IPS-11a (cell line): Measurements from ENCODE around the gene HLA-DRA.

Experiments
- H3K4me3 ChIP-seq: one replicate; pipeline ENCODE4 v1.5.1; 2013; ENCODE audit warnings: low read depth, low read length, control low read depth

Gene HLA-DRA

GRCh38 chr6:32439602-32440214 is at the start of gene HLA-DRA:
Gene HLA-DRA, plus strand, starts transcription at chr6:32439887. Its CDS starts 64 bp downstream, at chr6:32439951.
- no peak within 1 kb of the TSS for H3K4me3 ChIP-seq

DNA sequence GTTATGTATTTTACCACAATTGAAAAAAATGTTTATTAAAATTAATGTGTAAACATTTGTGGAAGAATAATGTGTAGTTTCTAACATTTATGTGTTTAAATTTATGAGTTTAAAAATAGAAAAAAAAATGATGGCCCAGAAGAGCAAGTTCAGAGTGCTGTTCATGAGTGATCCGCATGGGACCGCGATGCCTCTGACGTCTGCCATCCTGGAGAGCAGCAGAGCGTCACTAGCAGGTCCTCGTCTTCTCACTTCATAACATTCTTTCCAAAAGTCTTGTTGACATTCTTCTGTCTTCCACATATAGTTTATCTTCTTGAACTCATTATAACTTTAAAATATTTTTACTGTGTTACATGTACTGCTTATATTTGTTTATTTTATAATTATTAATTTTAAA is 48.2 kb upstream of the HLA-DRA start:
- no peak overlapping the region for H3K4me3 ChIP-seq

GRCh38 chr6:32393665-32394420 is 45.8 kb upstream of the HLA-DRA start:
- no peak overlapping the region for H3K4me3 ChIP-seq

DNA sequence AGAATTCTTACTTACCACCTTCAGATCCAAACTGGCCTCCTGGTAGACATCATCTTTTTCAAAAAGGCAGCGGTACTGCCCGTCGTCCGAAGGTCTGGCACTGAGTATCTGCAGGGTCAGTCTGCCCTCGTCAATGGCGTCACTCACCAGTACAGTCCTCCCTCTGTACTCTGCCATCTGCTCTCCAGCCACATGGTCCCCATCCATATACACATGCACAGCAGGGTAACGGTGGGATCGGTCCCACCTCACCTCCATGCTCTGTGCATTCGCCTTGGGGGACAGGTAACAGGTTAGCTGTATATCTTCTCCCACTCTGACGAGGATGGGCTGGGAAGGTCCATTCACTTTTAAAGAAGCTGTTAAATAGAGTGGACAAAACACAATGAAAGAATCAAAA is 43.7 kb upstream of the HLA-DRA start:
- no peak overlapping the region for H3K4me3 ChIP-seq

- H3K4me3 ChIP-seq, result no peak overlapping the region
Observed at GRCh38 chr6:32397252-32397920, 42.3 kb upstream of the HLA-DRA start.

DNA sequence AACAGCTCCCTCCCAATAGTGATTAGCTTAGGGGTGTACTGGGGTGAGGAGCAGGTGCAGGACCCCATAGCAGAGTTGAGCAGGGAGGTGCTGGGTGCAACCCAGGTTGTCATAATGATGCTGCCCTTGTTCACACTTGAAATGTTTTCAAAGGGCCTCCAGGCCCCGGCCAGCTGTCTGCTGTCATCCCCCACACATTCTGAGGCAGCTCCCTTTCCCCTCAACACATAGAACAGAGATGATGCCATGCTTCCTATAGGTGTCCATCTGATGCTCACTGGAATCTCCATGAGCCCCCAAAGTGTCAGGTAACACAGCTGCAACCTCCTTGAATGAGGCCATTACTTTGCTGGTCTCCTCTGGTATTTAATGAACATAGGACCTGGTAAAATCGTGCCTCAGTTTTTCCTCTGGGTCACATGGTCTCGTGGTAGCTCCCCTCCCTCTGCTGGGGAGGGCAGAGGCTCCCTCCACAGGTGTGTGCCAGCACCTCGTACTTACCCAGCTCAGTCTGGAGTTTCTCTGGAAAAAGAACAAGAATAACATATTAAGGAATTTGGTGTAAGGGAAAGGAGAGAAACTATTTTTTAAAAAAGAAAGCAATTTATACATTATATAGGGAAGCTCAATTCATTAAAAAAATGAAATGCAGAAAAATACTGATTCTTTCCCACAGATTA is 38.3 kb upstream of the HLA-DRA start:
- no peak overlapping the region for H3K4me3 ChIP-seq

GRCh38 chr6:32402812-32403211 is 36.9 kb upstream of the HLA-DRA start:
- no peak overlapping the region for H3K4me3 ChIP-seq

DNA sequence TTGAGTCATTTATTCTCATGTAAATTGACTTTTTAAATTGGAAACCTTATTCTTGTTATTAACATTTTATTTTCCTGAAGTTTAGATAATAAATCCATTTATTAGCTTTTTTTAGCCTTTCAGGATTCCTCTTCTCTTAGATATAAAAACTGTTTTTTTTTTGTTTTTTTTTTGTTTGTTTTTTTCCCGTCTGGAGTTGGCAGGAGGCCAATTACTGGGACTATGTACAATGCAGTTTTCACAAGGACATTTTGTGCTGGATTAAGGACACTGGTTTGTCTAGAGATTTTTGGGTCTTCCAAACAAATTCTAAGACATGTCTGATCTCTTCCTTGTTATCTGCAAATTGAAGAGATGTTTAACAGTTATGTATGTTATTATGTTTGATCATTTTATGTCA is 34.0 kb upstream of the HLA-DRA start:
- no peak overlapping the region for H3K4me3 ChIP-seq

- H3K4me3 ChIP-seq, result no peak overlapping the region
Observed at GRCh38 chr6:32406197-32406596, 33.5 kb upstream of the HLA-DRA start.

GRCh38 chr6:32406857-32407256 is 32.8 kb upstream of the HLA-DRA start, which contains the start of gene BTNL2:
Gene BTNL2, minus strand, starts transcription at chr6:32407181. Its CDS starts 58 bp downstream, at chr6:32407123.
- no peak within 1 kb of the TSS for H3K4me3 ChIP-seq

GRCh38 chr6:32410906-32411305 is 28.8 kb upstream of the HLA-DRA start:
- no peak overlapping the region for H3K4me3 ChIP-seq

DNA sequence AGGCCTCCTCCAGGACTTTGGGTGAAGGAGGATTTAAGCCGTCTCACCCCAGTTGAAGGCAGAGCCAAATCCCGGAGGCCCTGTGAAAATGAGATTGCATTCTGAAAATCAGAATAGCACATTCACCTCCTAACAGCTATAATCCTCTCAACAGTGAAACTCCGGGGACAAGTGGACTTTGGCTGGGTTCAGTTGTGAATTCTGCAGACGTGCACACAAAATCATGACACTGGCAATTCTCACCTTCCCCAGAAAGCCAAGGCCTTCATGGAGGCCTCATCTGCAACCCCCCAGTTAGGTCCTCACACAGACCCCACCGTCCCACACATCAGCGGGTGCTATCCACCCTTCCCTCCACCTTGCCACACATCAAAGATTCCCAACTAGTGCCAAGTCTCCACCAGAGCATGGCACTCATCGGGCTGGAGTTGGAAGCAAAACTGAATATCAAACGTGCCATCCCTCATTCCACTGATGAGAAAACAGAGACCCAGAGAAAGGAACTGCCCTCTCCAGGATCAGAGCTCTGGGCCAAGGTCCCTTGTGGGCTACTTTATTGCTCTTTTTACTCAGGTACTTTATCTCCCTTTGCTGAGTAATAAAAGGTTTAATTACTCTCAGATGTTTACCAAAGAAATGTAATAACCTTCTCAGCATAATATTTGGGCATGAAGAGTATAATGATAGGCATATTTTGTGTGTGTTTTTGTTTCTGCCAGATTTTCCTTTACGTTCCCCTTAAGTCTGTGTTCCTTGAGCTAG is 27.9 kb upstream of the HLA-DRA start:
- H3K4me3 ChIP-seq, result no peak overlapping the region

DNA sequence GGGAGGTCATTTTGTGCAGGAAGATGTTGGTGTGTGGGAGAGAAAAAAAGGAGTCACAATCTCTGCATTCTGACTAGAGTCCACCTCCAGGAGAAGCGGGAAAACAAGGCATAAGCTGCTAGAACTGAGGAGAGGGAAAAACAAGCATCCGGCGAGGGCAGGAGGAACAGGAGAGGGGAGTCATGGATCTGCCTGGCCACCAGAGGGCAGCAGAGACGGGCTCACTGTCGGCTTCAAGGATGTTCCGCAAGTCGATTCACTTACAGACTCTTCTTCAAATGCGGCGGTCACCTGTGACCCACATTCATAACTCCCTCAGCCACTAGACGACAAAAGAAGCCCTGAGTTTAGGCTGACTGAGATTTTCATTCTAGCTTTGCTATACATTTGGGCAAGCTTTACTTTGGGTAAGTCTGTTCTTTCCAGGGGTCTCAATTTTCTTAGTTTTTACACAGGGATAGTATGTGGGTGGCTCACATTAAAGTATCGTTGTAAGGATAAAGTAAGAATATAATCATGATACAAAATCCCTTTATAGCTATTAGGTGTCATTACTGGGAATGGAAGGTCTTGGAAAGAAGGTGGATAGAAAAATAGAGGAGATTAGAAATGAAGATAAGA is 26.1 kb upstream of the HLA-DRA start:
- H3K4me3 ChIP-seq, result no peak overlapping the region

DNA sequence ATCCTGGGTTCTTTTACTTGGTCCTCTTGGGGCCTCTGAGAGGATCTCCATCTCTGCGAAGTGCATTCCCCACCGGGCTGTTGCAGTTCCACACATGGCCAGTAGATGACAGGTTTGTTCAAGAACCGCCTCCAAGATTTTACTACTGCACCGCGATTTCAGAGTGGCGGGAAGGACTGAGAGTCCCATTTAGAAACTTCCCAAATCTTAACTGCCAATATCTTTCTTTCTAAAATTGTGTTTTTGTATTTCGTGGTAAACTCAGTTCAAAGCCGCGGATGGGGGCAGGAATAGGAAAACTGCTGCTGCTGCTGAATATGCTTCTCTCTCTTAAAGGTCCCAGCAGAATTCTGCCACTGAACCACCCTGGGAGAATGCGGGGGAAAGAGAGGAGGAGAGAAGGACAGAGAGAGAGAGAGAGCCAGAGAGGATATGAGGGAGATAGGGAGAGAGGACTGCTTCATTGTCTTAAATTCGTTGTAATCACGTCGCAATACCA is 24.1 kb upstream of the HLA-DRA start:
- no peak overlapping the region for H3K4me3 ChIP-seq

DNA sequence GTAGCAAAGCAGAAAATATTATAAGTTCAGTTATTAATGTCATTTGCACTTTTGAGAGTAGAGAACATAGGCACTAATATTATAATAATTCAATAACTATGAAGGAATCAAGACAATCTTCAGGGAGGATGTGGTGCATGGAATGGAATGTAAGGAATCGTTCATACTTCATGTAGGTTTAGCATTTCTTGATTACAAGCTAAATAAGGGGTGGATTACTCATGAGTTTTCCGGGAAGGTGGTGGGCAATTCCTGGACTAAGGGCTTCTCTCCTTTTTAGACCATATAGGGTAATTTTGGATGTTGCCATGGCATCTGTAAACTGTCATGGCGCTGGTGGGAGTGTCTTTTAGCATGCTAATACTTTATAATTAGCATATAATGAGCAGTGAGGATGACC is 23.7 kb upstream of the HLA-DRA start:
- H3K4me3 ChIP-seq, result no peak overlapping the region

GRCh38 chr6:32424589-32425300 is 14.9 kb upstream of the HLA-DRA start:
- no peak overlapping the region for H3K4me3 ChIP-seq

- H3K4me3 ChIP-seq, result no peak overlapping the region
Observed at GRCh38 chr6:32426338-32426737, 13.3 kb upstream of the HLA-DRA start.

GRCh38 chr6:32427218-32427617 is 12.5 kb upstream of the HLA-DRA start:
- no peak overlapping the region for H3K4me3 ChIP-seq

- H3K4me3 ChIP-seq, result no peak overlapping the region
Observed at GRCh38 chr6:32427934-32428474, 11.7 kb upstream of the HLA-DRA start.
